ENCODE results near the gene VPREB3. TPM values are rescaled to one million over a fixed set of nuclear protein-coding genes. Genes with fewer than 3 reads are reported as not detected.

The VPREB3 gene
- total RNA-seq, 1 experiment from 2014 or later: not detected

- no peak for ATAC-seq
- Histone ChIP-seq H3K27ac (ENCODE audit: low read length) (no peak overlapping the region), H3K4me1 (ENCODE audit: control insufficient read depth, insufficient read depth, low read length) (no peaks in the 10 kb centered on the region), H3K36me3 (ENCODE audit: control insufficient read depth, insufficient read depth, low read length) (peaks cover 2% of the 10 kb centered on the region; the same call in 1 of the 2 replicates), H3K27me3 (ENCODE audit: control insufficient read depth, insufficient read depth, low read length) (no peaks in the 10 kb centered on the region), H3K9me3 (ENCODE audit: control insufficient read depth, insufficient read depth, low read depth, low read length) (no peaks in the 10 kb centered on the region), H3K4me3 (ENCODE audit: low read depth in 2 of 2, low read length in 2 of 2) (no peak overlapping the region)
- ChIA-PET POLR2A (no interaction called here), CTCF (no interaction called here)
- intact Hi-C loops (cut with micrococcal nuclease; ENCODE audit: unreplicated experiment): no loop called here
- in situ Hi-C loops (cut with HindIII; ENCODE audit: low pct_unique_long_range_greater_than_20kb, low sequenced_read_pairs): no loop called here
- BruUV-seq (replicated peaks): no TSS peak
- TF ChIP-seq TCF7L2 (IDR thresholded peaks at IDR 0.05; ENCODE audit: low read depth, low read length): no peak
- TF ChIP-seq POLR2AphosphoS5 (IDR thresholded peaks at IDR 0.05; ENCODE audit: low read depth, low read length): no peak
- TF ChIP-seq REST (IDR thresholded peaks at IDR 0.05; ENCODE audit: insufficient read depth in 1 of 2, low read depth in 2 of 2, low read length in 1 of 2): no peak
- TF ChIP-seq SIN3A (IDR thresholded peaks at IDR 0.05; ENCODE audit: borderline replicate concordance, insufficient read depth, low read depth, low read length): no peak
- no peak for TF ChIP-seq CTCF (IDR thresholded peaks at IDR 0.05)
- no peak for DNase-seq (ENCODE audit: low read depth, low spot score)
These were observed 49.4 kb downstream of the VPREB3 start for GRCh38 chr22:23704829-23705228.

- no peak for ATAC-seq
- no peak for DNase-seq (ENCODE audit: low read depth, low spot score)
- no peaks in the 10 kb centered on the region for H3K27me3 ChIP-seq (ENCODE audit: control insufficient read depth, insufficient read depth, low read length)
- H3K4me1 ChIP-seq (ENCODE audit: control insufficient read depth, insufficient read depth, low read length): no peaks in the 10 kb centered on the region
- no peak for TF ChIP-seq REST (IDR thresholded peaks at IDR 0.05; ENCODE audit: insufficient read depth in 1 of 2, low read depth in 2 of 2, low read length in 1 of 2)
- TF ChIP-seq POLR2AphosphoS5 (IDR thresholded peaks at IDR 0.05; ENCODE audit: low read depth, low read length): no peak
- no peak for TF ChIP-seq CTCF (IDR thresholded peaks at IDR 0.05)
- TF ChIP-seq TCF7L2 (IDR thresholded peaks at IDR 0.05; ENCODE audit: low read depth, low read length): no peak
- TF ChIP-seq SIN3A (IDR thresholded peaks at IDR 0.05; ENCODE audit: borderline replicate concordance, insufficient read depth, low read depth, low read length): no peak
- H3K27ac ChIP-seq (ENCODE audit: low read length): no peak overlapping the region
- intact Hi-C loops (cut with micrococcal nuclease; ENCODE audit: unreplicated experiment): no loop called here
- BruUV-seq (replicated peaks): no TSS peak
- H3K9me3 ChIP-seq (ENCODE audit: control insufficient read depth, insufficient read depth, low read depth, low read length): no peaks in the 10 kb centered on the region
- H3K4me3 ChIP-seq (ENCODE audit: low read depth in 2 of 2, low read length in 2 of 2): no peak overlapping the region
- ChIA-PET CTCF (no interaction called here), POLR2A (no interaction called here)
- peaks cover 2% of the 10 kb centered on the region; the same call in 1 of the 2 replicates for H3K36me3 ChIP-seq (ENCODE audit: control insufficient read depth, insufficient read depth, low read length)
- in situ Hi-C loops (cut with HindIII; ENCODE audit: low pct_unique_long_range_greater_than_20kb, low sequenced_read_pairs): no loop called here
These were observed 50.2 kb downstream of the VPREB3 start for GRCh38 chr22:23704062-23704461.

Other genes starting within 250 kb of the VPREB3 start
- gene IGLL1, start 174.1 kb downstream of the VPREB3 start, total RNA-seq (2021; ENCODE audit: unreplicated experiment): not detected
- not detected for gene DRICH1, start 122.1 kb downstream of the VPREB3 start, total RNA-seq (2021; ENCODE audit: unreplicated experiment)
- not detected for gene RGL4, start 63.4 kb downstream of the VPREB3 start, total RNA-seq (2021; ENCODE audit: unreplicated experiment)
- 3.2 TPM for gene ZNF70, start 3.3 kb downstream of the VPREB3 start, total RNA-seq (2021; ENCODE audit: unreplicated experiment)
- gene C22orf15, start 8.6 kb upstream of the VPREB3 start, total RNA-seq (2021; ENCODE audit: unreplicated experiment): not detected
- gene CHCHD10, start 13.5 kb upstream of the VPREB3 start, total RNA-seq (2021; ENCODE audit: unreplicated experiment): 84.4 TPM
- gene MMP11, start 18.4 kb upstream of the VPREB3 start, total RNA-seq (2021; ENCODE audit: unreplicated experiment): 3.0 TPM
- gene SMARCB1, start 32.5 kb upstream of the VPREB3 start, total RNA-seq (2021; ENCODE audit: unreplicated experiment): 70.2 TPM
- gene DERL3, start 84.6 kb upstream of the VPREB3 start, total RNA-seq (2021; ENCODE audit: unreplicated experiment): 1.0 TPM
- 33.8 TPM for gene SLC2A11, start 103.5 kb upstream of the VPREB3 start, total RNA-seq (2021; ENCODE audit: unreplicated experiment)
- 936 TPM for gene MIF, start 140.0 kb upstream of the VPREB3 start, total RNA-seq (2021; ENCODE audit: unreplicated experiment)
- gene GSTT2B, start 206.8 kb upstream of the VPREB3 start, total RNA-seq (2021; ENCODE audit: unreplicated experiment): 6.5 TPM
- gene DDTL, start 212.5 kb upstream of the VPREB3 start, total RNA-seq (2021; ENCODE audit: unreplicated experiment): not detected
- 137 TPM for gene DDT, start 220.0 kb upstream of the VPREB3 start, total RNA-seq (2021; ENCODE audit: unreplicated experiment)
- gene GSTT2, start 225.7 kb upstream of the VPREB3 start, total RNA-seq (2021; ENCODE audit: unreplicated experiment): 0.26 TPM

Measured in Panc1 (cell line).